ENCODE data around the gene NSD2.
"Not testable (repeated sequence)": the region's sequence is repeated elsewhere in the genome, so short reads cannot be mapped to it uniquely, and the experiment has no call there.

The NSD2 gene

GRCh38 chr4:1841201-1841886, 29.8 kb upstream of the NSD2 start:
- no peak overlapping the region for H3K27ac ChIP-seq
- no peak overlapping the region for H3K4me3 ChIP-seq

- Histone ChIP-seq H3K27ac (no peak overlapping the region), H3K4me3 (no peak overlapping the region)
Observed at GRCh38 chr4:1841887-1842210, 29.3 kb upstream of the NSD2 start.

- Histone ChIP-seq H3K4me3 (no peak overlapping the region), H3K27ac (no peak overlapping the region)
Observed at GRCh38 chr4:1842339-1842895, 28.8 kb upstream of the NSD2 start.

- no peak overlapping the region for H3K4me3 ChIP-seq
- no peak overlapping the region for H3K27ac ChIP-seq
Observed at GRCh38 chr4:1842993-1843448, 28.2 kb upstream of the NSD2 start.

GRCh38 chr4:1843852-1844251, 27.3 kb upstream of the NSD2 start:
- no peak overlapping the region for H3K27ac ChIP-seq
- H3K4me3 ChIP-seq = no peak overlapping the region

- not testable (repeated sequence) for H3K4me3 ChIP-seq, H3K27ac ChIP-seq
Observed at GRCh38 chr4:1844618-1845017, 26.6 kb upstream of the NSD2 start.

- Histone ChIP-seq H3K27ac (no peak overlapping the region), H3K4me3 (no peak overlapping the region)
Observed at GRCh38 chr4:1846580-1846979, 24.6 kb upstream of the NSD2 start.

GRCh38 chr4:1850276-1850675, 20.9 kb upstream of the NSD2 start:
- Histone ChIP-seq H3K27ac (no peak overlapping the region), H3K4me3 (no peak overlapping the region)

GRCh38 chr4:1851160-1851559, 20.0 kb upstream of the NSD2 start:
- Histone ChIP-seq H3K27ac (peak overlapping the region in 1 of 21 experiments; percentile 7), H3K4me3 (no peak overlapping the region)

GRCh38 chr4:1851575-1852410, 19.4 kb upstream of the NSD2 start:
- H3K4me3 ChIP-seq = no peak overlapping the region
- H3K27ac ChIP-seq = peak overlapping the region in 1 of 21 experiments; percentile 12

- Histone ChIP-seq H3K4me3 (no peak overlapping the region), H3K27ac (peak overlapping the region in 1 of 21 experiments; percentile 43)
Observed at GRCh38 chr4:1852904-1853623, 18.1 kb upstream of the NSD2 start.

- Histone ChIP-seq H3K4me3 (peak overlapping the region; percentile 55 to 98 (median 91)), H3K27ac (peak overlapping the region in 10 of 21 experiments; percentile 83 to 92 (median 89))
Observed at GRCh38 chr4:1854752-1855151, 16.4 kb upstream of the NSD2 start.

- Histone ChIP-seq H3K27ac (peak overlapping the region; percentile 69 to 94 (median 89)), H3K4me3 (peak overlapping the region; percentile 55 to 98 (median 91))
Observed at GRCh38 chr4:1855333-1856070, 15.7 kb upstream of the NSD2 start.

GRCh38 chr4:1856071-1856942, 14.9 kb upstream of the NSD2 start, which contains the start of gene LETM1:
Gene LETM1, minus strand, starts transcription at chr4:1856156. Its CDS starts 206 bp downstream, at chr4:1855950.
- H3K4me3 ChIP-seq = peak within 1 kb of the TSS; percentile 55 to 98 (median 91)
- peak within 1 kb of the TSS; percentile 69 to 94 (median 89) for H3K27ac ChIP-seq

GRCh38 chr4:1856943-1857699, 14.1 kb upstream of the NSD2 start:
- Histone ChIP-seq H3K4me3 (peak overlapping the region; percentile 55 to 98 (median 91)), H3K27ac (peak overlapping the region; percentile 60 to 94 (median 89))

GRCh38 chr4:1857931-1858330, 13.3 kb upstream of the NSD2 start:
- Histone ChIP-seq H3K27ac (no peak overlapping the region), H3K4me3 (no peak overlapping the region)

- Histone ChIP-seq H3K27ac (no peak overlapping the region), H3K4me3 (no peak overlapping the region)
Observed at GRCh38 chr4:1859389-1859753, 11.8 kb upstream of the NSD2 start.
